NOMO-1 (cell line): ENCODE results near the gene PFKM.
"Not testable (repeated sequence)": the region's sequence is repeated elsewhere in the genome, so short reads cannot be mapped to it uniquely, and the experiment has no call there.

Source experiments
- DNase-seq, 2 experiments: peaks; one replicate each; lab custom pipeline; 2025; ENCODE audit not compliant: unreplicated experiment in 2 of 2; lab: John Stamatoyannopoulos, UW

Gene PFKM

DNA sequence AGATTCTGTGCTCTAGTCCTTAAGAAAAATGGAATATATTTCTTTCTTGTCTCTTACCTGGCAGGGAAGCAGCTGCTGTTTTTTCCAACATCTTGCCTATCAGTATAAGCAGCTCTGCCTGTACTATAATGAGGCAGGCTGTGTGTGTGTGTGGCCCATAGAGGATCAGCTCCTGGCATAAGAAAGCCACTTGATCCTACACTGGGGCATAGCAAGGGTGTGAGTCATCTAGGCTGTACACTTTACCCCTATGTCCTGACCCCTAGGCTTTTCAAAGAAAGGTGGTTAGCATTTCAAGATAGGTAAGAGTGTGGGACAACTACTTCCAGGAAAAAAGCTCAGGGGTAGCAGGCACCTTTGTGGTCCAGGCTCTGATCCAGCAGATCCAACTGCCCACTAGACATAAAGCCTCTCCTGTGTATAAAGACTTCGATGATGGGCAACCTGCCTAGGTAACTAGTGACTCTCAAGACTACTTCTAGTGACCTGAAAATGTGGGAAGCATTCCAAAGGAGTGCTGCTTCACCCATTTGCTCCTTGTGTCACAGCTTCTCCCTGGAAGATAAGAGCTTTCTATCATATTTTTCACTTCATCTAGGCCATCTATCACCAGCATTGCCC, 8.4 kb upstream of the PFKM start:
- no peak for DNase-seq

GRCh38 chr12:48111312-48111693, 7.9 kb upstream of the PFKM start:
- DNase-seq, result not testable (repeated sequence)

- DNase-seq, result no peak
Measured at GRCh38 chr12:48115957-48116356, 3.2 kb upstream of the PFKM start.

GRCh38 chr12:48118284-48118871, 786 bp upstream of the PFKM start:
- no peak for DNase-seq

- DNase-seq, result no peak
Measured at GRCh38 chr12:48119834-48120195, 651 bp downstream of the PFKM start.

GRCh38 chr12:48121522-48121921, 2.4 kb downstream of the PFKM start:
- no peak for DNase-seq

DNA sequence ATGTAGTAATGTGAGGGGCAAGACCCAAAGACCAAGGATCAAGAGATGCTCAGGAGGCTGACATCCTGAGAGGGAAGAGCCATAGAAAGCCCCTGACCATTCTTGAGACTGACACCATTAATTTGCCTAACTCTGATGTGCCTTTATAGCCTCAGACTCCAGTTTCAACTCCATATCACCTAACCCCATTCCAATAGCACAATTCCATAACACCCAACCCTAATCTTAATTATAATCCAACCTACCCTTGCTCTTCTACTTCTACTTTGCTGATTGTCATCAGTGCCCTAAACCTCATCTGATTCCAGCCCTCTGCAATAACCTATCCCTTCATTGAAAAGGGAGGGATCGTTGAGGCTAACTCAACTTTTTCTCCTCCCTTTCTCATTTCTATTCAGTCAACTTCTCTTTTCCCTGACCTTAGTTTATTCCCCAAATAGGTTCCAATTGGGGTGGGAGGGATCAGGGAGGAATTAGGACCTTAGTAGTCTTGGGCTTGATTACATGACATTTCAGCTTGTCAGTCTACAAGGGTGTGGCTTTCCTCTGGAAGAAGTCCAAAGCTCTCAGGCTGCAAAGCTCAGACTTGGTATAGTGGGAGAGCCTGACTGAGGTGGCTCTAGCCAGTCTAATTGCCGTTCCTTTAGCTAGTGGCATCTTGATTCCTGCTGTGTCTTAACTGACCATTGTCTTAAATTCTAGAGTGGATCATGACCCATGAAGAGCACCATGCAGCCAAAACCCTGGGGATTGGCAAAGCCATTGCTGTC, 3.1 kb downstream of the PFKM start:
- DNase-seq, result no peak

GRCh38 chr12:48123169-48123568, 4.0 kb downstream of the PFKM start:
- no peak for DNase-seq

DNA sequence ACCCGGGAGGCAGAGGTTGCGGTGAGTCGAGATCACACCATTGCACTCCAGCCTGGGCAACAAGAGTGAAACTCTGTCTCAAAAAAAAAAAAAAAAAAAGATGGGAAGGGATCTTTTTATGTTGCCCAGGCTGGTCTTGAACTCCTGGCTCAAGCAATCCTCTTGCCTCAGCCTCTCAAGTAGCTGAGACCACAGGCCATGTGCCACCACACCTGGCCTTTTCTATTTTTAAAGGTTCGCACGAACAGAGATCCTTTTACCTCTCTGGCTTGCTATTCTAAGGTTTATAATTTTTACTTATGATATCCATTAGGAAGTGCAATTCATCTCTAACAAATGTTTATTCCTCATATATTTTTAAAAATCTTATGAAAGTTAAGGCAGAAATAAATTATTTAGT, 6.4 kb downstream of the PFKM start:
- not testable (repeated sequence) for DNase-seq

GRCh38 chr12:48125985-48126384, 6.8 kb downstream of the PFKM start:
- no peak for DNase-seq

DNA sequence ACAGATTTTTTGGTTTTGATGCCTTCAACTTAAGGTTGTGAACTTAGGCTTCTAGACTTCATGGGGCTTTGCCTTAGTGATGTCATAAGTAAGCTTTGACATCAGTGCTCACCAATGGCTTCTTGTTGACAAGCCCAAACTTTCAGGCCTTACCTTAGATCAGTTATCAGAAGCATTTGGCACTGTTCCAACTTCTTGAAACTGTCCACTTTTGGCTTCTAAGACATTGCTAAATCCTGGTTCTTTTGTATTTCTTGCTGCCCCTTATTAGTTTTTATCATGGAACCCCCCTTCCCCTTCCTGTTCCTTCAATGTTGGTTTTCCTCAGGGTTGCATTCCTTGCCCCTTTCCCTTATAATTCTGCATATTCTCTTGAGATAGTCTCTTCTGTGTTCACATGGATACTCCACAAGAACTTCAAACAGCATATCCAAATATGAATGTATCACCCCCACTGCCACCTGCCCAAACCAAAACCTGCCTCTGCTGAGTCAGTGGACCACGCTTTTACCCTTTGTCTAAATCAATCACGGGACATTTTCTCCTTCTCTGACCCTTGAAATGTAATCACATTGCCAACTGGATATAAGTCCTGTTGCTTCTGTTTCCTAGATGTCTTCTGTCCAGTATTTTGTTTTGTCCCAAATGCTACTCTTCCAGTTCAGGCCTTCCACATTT, 7.9 kb downstream of the PFKM start:
- no peak for DNase-seq

GRCh38 chr12:48128800-48129199, 9.6 kb downstream of the PFKM start:
- no peak for DNase-seq

GRCh38 chr12:48129376-48129775, 10.2 kb downstream of the PFKM start:
- DNase-seq, result no peak

DNA sequence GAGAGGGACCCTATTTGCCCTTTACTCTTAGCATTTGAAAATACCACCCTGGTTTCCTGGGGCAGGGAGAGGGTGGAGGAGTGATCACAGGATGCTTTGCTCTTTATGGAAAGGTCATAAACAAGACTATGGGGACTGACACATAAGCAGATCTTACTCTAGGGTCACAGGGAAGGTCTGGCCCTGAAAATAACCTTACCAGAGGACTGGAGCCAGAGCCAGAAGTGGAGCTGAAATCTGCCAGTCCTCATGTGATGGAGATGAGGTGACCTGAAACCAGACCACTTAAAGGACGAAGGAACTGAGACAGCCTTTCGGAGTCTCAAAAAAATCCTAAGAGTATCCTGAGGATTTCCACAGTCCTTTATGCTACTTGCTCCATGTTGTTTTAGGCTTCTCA, 12.4 kb downstream of the PFKM start:
- no peak for DNase-seq

DNA sequence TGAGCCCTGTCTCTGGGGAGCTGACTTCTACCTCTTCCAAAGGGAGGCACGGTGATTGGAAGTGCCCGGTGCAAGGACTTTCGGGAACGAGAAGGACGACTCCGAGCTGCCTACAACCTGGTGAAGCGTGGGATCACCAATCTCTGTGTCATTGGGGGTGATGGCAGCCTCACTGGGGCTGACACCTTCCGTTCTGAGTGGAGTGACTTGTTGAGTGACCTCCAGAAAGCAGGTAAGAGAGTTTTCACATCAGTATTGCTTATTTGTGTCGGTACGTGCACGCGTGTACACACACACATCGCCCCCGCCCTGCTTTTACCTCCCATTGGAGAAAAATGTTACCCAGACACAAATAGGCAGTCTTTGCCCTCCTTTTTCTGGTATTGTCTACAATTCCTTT, 13.7 kb downstream of the PFKM start:
- DNase-seq, result no peak

- DNase-seq, result no peak
Measured at GRCh38 chr12:48135027-48135426, 15.9 kb downstream of the PFKM start.

DNA sequence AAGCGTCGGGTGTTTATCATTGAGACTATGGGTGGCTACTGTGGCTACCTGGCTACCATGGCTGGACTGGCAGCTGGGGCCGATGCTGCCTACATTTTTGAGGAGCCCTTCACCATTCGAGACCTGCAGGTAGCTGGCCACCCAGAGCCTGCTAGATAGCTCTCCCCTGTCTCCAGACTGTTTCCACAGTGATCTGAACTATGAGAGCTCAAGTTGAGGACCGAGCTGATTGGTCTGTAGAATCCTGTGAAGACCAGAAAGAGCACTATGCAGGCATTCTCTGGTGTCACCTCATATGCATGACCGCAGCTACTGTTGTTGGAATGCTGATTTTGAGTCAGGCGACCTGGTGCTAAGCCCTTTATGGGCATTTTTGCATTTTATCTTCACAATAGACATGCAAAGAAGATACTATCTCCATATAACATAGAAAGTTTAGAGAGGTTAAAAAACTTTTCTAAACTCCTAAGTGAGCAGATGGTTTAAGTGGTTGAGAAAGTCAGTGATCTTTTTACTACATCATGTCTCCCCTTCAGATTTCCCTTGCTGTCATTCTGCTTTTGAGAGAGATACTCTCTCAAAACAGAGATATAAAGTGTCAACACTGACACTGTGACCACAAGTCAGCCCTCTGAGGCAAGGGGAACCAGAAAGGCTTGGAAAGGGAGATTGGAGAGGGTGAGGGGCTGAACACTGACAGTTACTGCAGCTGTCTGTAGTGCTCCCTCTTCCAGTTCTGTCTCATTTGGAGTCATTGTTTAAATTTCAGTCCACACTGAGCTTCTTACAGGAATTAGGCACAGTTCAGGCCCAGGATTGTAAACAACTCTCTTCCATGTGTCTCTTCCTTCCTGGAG, 23.9 kb downstream of the PFKM start:
- no peak for DNase-seq

GRCh38 chr12:48143898-48144297, 24.7 kb downstream of the PFKM start:
- DNase-seq, result no peak

GRCh38 chr12:48145981-48146380, 26.8 kb downstream of the PFKM start:
- DNase-seq, result no peak

GRCh38 chr12:48151103-48151771, 32.1 kb downstream of the PFKM start:
- DNase-seq, result no peak
